Measurements from ENCODE around the gene AGMAT. TPM values are rescaled to one million over a fixed set of nuclear protein-coding genes. Genes with fewer than 3 reads are reported as not detected.

AGMAT gene
- total and polyA plus RNA-seq, 9 of the 15 experiments (the other 6 are each of a cell fraction or from before 2014, with no cell fraction given): not detected

DNA sequence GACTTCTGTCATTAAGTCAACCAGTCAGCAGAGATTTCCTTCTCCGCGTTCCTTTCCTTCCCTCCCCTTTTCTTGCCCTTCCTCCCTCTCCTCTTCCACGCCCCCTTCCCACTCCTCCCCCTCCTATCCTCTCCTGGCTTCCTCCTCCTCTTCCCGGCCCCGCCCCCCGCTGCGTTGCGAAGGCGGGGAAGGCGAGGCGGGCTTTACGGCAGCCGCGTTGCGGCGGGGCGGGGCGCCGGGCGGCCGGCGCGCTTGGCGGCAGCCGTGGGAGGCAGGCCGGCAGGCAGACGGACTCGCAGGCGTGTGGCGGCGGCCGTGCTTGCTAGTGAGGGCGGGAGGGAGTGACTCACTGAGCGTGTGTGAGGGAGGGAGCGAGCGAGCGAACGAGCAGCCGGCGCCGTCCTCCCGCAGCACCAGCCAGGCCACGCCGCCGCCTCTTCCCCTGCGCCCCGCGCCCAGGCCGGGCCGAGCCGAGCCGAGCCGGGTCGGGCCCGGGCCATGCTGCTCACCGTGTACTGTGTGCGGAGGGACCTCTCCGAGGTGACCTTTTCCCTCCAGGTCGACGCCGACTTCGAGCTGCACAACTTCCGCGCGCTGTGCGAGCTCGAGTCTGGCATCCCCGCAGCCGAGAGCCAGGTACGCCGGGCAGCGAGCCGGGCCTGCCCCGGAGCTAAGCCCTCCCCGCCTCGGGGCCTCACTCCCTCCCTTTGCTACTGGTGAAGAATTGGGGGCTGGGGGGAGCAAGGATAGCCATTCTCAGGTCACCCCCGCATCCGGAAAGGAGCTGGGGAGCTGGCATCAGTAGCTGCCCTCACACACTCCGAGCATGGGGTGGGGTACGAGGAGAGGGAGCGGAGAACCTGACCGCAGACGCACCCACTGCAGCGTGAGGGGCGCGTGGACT lies 32.6 kb upstream of the AGMAT start, which contains the start of gene DDI2 (continued):
- no peak for TF ChIP-seq PRDM10 (IDR thresholded peaks at IDR 0.05; ENCODE audit: partially characterized antibody)
- no peak for TF ChIP-seq BACH1 (tag; IDR thresholded peaks at IDR 0.05)
- TF ChIP-seq ZNF318 (IDR thresholded peaks at IDR 0.05; ENCODE audit: borderline replicate concordance in 1 of 2, low read depth in 1 of 2): no peak
- peak; percentile 89; the same call in 1 of the 2 replicates for TF ChIP-seq ZNF395 (CRISPR knock-in tag; IDR thresholded peaks at IDR 0.05)
- no peak for TF ChIP-seq ZNF79 (CRISPR knock-in tag; IDR thresholded peaks at IDR 0.05; ENCODE audit: low read depth)
- no peak for TF ChIP-seq MEF2A (IDR thresholded peaks at IDR 0.05; ENCODE audit: control insufficient read depth, low read depth, low read length)
- TF ChIP-seq ZNF696 (CRISPR knock-in tag; conservative IDR thresholded peaks at IDR 0.05): no peak
- TF ChIP-seq, protein P1, sequence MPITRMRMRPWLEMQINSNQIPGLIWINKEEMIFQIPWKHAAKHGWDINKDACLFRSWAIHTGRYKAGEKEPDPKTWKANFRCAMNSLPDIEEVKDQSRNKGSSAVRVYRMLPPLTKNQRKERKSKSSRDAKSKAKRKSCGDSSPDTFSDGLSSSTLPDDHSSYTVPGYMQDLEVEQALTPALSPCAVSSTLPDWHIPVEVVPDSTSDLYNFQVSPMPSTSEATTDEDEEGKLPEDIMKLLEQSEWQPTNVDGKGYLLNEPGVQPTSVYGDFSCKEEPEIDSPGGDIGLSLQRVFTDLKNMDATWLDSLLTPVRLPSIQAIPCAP (CRISPR knock-in tag; IDR thresholded peaks at IDR 0.05; ENCODE audit: borderline replicate concordance): no peak

Measured in K562 (cell line).